ENCODE data around the gene MLST8.

MLST8 gene

DNA sequence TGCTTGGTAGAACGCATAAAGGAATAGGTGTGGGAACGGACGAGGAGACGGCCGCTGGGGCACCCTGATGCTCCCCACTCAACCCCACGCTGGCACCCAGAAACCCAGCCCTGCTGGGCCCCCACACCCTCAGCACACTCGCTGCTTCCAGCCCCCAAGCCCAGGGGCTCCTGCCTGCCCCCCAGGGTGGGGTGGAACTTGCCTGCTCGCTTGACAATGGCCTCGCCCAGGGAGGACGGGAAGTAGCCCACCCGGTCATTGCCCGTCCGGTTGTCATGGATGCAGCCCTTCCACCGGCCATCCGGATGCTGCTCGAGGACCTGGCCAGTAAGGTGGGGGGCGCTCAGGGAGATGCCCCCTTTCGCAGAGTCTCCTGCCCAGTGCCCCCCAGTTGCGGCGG lies 18.7 kb upstream of the MLST8 start:
- H3K4me3 ChIP-seq (ENCODE audit: low read length): no peak overlapping the region
- H3K4me1 ChIP-seq (ENCODE audit: low read length): no peaks in the 10 kb centered on the region
- no peaks in the 10 kb centered on the region for H4K20me1 ChIP-seq (ENCODE audit: insufficient read depth, low read length)
- H3F3A ChIP-seq (ENCODE audit: insufficient read depth, low read length): no peaks in the 10 kb centered on the region
- H3K9me3 ChIP-seq (replicated peaks; ENCODE audit: insufficient read depth, low read length): no peaks in the 10 kb centered on the region
- H3K27ac ChIP-seq (ENCODE audit: low read length): no peak overlapping the region
- H2AFZ ChIP-seq (ENCODE audit: low read length): no peak overlapping the region
- no peak overlapping the region for H3K9ac ChIP-seq (ENCODE audit: low read length)
- no peak for DNase-seq
- no peaks in the 10 kb centered on the region for H3K36me3 ChIP-seq (replicated peaks; ENCODE audit: insufficient read depth, low read length)
- TF ChIP-seq EZH2phosphoT487 (IDR thresholded peaks at IDR 0.05; ENCODE audit: low read length): no peak
- TF ChIP-seq, protein P1, sequence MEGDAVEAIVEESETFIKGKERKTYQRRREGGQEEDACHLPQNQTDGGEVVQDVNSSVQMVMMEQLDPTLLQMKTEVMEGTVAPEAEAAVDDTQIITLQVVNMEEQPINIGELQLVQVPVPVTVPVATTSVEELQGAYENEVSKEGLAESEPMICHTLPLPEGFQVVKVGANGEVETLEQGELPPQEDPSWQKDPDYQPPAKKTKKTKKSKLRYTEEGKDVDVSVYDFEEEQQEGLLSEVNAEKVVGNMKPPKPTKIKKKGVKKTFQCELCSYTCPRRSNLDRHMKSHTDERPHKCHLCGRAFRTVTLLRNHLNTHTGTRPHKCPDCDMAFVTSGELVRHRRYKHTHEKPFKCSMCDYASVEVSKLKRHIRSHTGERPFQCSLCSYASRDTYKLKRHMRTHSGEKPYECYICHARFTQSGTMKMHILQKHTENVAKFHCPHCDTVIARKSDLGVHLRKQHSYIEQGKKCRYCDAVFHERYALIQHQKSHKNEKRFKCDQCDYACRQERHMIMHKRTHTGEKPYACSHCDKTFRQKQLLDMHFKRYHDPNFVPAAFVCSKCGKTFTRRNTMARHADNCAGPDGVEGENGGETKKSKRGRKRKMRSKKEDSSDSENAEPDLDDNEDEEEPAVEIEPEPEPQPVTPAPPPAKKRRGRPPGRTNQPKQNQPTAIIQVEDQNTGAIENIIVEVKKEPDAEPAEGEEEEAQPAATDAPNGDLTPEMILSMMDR (IDR thresholded peaks at IDR 0.05; ENCODE audit: low read length): no peak
- no peak for TF ChIP-seq EZH2 (optimal IDR thresholded peaks at IDR 0.05; ENCODE audit: low read depth, low read length)
- peaks cover 61% of the 10 kb centered on the region for H3K27me3 ChIP-seq (replicated peaks; ENCODE audit: insufficient read depth, low read length)
- H3K79me2 ChIP-seq (ENCODE audit: low read length): no peaks in the 10 kb centered on the region
- H3K4me2 ChIP-seq (ENCODE audit: low read depth, low read length): no peak overlapping the region
- no peaks in the 10 kb centered on the region for H3K9me2 ChIP-seq (replicated peaks; ENCODE audit: insufficient read depth, low read length)

DNA sequence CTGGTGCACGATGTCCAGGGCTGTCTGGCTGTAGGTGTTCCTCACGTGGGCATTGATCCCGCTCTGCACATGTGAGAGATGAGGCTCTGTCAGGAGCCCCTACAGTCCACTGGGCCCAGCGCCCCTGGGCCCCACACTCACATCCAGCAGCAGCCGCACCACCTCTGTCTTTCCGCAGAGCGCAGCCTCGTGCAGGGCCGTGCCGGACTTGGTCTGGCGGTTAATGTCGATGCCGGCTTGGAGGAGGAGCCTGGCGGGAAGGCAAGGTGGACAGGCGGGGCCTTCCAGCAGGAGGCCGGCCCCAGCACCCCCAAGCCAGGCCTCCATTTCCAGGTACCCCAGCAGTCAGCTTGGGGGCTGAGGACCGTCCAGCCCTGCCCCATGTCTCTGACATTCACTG lies 18.0 kb upstream of the MLST8 start:
- H3K9ac ChIP-seq (ENCODE audit: low read length): no peak overlapping the region
- no peaks in the 10 kb centered on the region for H4K20me1 ChIP-seq (ENCODE audit: insufficient read depth, low read length)
- no peaks in the 10 kb centered on the region for H3K36me3 ChIP-seq (replicated peaks; ENCODE audit: insufficient read depth, low read length)
- peaks cover 68% of the 10 kb centered on the region for H3K27me3 ChIP-seq (replicated peaks; ENCODE audit: insufficient read depth, low read length)
- no peaks in the 10 kb centered on the region for H3K9me3 ChIP-seq (replicated peaks; ENCODE audit: insufficient read depth, low read length)
- H3F3A ChIP-seq (ENCODE audit: insufficient read depth, low read length): no peaks in the 10 kb centered on the region
- TF ChIP-seq EZH2 (optimal IDR thresholded peaks at IDR 0.05; ENCODE audit: low read depth, low read length): no peak
- TF ChIP-seq, protein P1 (IDR thresholded peaks at IDR 0.05; ENCODE audit: low read length): no peak
- no peak for TF ChIP-seq EZH2phosphoT487 (IDR thresholded peaks at IDR 0.05; ENCODE audit: low read length)
- no peak for DNase-seq
- H3K4me3 ChIP-seq (ENCODE audit: low read length): no peak overlapping the region
- H3K79me2 ChIP-seq (ENCODE audit: low read length): no peaks in the 10 kb centered on the region
- H3K27ac ChIP-seq (ENCODE audit: low read length): no peak overlapping the region
- H3K9me2 ChIP-seq (replicated peaks; ENCODE audit: insufficient read depth, low read length): no peaks in the 10 kb centered on the region
- H3K4me1 ChIP-seq (ENCODE audit: low read length): no peaks in the 10 kb centered on the region
- no peak overlapping the region for H3K4me2 ChIP-seq (ENCODE audit: low read depth, low read length)
- no peak overlapping the region for H2AFZ ChIP-seq (ENCODE audit: low read length)

DNA sequence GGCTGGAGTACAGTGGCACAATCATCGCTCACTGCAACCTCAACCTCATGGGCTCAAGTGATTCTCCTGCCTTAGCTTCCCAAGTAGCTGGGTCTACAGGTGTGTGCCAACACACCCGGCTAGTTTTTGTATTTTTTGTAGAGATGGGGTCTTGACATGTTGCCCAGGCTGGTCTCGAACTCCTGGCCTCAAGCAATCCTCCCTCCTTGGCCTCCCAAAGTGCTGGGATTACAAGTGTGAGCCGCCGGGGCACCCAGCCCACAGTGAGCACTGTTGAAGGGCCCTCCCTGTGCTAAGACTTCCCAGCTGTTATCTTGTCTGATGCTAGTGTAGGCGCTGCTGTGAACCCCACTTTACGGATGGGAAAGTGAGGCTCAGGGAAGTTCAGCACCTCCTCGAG lies 16.9 kb upstream of the MLST8 start:
- H3K27ac ChIP-seq (ENCODE audit: low read length): no peak overlapping the region
- DNase-seq: no peak

More for the DNA sequence above, 16.9 kb upstream of the MLST8 start:
- Histone ChIP-seq H3K36me3 (replicated peaks; ENCODE audit: insufficient read depth, low read length) (no peaks in the 10 kb centered on the region), H3K4me1 (ENCODE audit: low read length) (no peaks in the 10 kb centered on the region), H3K9me3 (replicated peaks; ENCODE audit: insufficient read depth, low read length) (no peaks in the 10 kb centered on the region), H3K9ac (ENCODE audit: low read length) (no peak overlapping the region), H3F3A (ENCODE audit: insufficient read depth, low read length) (no peaks in the 10 kb centered on the region), H4K20me1 (ENCODE audit: insufficient read depth, low read length) (no peaks in the 10 kb centered on the region), H3K27me3 (replicated peaks; ENCODE audit: insufficient read depth, low read length) (peaks cover 79% of the 10 kb centered on the region), H3K4me2 (ENCODE audit: low read depth, low read length) (no peak overlapping the region), H3K9me2 (replicated peaks; ENCODE audit: insufficient read depth, low read length) (no peaks in the 10 kb centered on the region), H2AFZ (ENCODE audit: low read length) (no peak overlapping the region), H3K79me2 (ENCODE audit: low read length) (no peaks in the 10 kb centered on the region), H3K4me3 (ENCODE audit: low read length) (no peak overlapping the region)
- TF ChIP-seq EZH2 (optimal IDR thresholded peaks at IDR 0.05; ENCODE audit: low read depth, low read length): no peak
- no peak for TF ChIP-seq EZH2phosphoT487 (IDR thresholded peaks at IDR 0.05; ENCODE audit: low read length)
- TF ChIP-seq, protein P1 (IDR thresholded peaks at IDR 0.05; ENCODE audit: low read length): no peak
